COLO829 (cell line): ENCODE results near the gene VWDE.

Experiments
- DNase-seq: peaks from one replicate; pipeline ENCODE4 v3.0.0; 2012; ENCODE audit warnings: low spot score

Gene VWDE

DNA sequence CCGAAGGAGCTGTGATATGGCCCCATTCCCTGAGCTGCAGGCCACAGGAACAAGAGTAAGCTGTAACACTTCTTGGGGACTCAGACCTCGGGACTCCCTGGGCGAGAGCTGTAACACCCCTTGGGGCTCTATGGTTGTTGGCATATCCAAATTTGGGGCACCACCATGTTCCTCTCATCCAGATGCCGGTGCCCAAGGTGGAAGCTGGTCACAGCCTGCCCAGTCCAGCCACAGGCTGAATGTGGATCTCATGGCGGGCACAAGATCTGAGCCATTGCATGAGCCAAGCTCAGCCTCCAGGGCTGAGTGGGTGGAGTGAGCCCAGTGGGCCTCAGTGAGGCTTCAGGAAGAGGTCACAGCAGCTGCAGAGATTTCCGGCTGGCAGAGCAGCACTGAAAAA, 113.7 kb downstream of the VWDE start:
- DNase-seq, result no peak

DNA sequence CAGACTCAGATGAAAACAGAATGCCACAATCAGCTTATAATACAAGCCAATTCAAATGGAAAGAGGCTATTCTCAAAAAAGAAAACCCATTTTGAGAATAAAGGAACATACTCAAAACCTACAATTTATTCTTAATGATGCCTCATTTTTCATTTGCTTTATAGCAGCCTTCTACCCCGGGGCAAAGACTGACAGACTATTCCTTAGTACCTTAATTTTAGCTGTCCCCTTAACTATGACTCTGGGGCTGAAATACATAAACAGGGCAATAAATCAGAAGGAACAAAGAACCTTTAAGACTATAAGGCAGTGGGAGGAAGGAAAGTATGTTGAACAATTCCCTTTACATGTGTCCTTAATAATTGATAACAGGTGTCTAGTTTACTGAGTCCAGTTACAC, 115.8 kb downstream of the VWDE start:
- no peak for DNase-seq

DNA sequence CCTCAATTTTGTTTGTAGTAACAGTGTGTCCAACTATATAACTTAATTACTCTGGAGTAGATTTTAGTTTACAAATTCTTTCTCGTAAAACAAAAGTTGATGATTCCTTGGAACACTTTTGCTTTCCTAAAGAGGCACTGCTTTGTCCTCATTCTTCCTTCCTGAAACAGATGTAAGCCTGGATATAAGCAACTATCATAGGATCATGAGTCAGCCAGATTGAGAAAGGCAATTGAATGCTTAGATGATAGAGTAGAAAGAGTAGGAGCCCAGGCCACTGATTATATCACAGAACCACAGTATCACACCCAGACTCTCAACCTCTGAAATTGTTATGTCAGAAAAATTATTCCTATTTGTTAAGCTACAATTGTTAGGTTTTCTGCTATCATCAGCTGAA, 122.6 kb downstream of the VWDE start:
- DNase-seq, result peak; percentile 94
